Esophagus muscularis mucosa (tissue), 4 donors: ENCODE results near the gene OAS2.

Source experiments
- EP300 ChIP-seq: sonication (generic); formaldehyde crosslinking; IDR thresholded peaks from one replicate; pipeline ENCODE4 v1.6.1; 2017; ENCODE audit warnings: antibody characterized with exemption
- POLR2A ChIP-seq: fragments of 450-650 bp; IDR thresholded peaks from one replicate; pipeline ENCODE4 v1.6.1; 2017; ENCODE audit warnings: antibody characterized with exemption, moderate library complexity, mild to moderate bottlenecking, low read depth
- POLR2AphosphoS5 ChIP-seq, 2 donors: sonication (generic); formaldehyde crosslinking; IDR thresholded peaks; one replicate each; pipeline ENCODE4 v1.6.1; 2017; ENCODE audit warnings: antibody characterized with exemption in 2 of 2
- TF ChIP-seq, protein P1 (sequence below), 3 experiments: fragments of 200-600 bp in 2 of 3; fragments of 450-650 bp in 1 of 3; sonication (generic) in 2 of 3; IDR thresholded peaks; one replicate each; pipeline ENCODE4 v1.5.1; 2017 to 2019; ENCODE audit warnings: antibody characterized with exemption in 3 of 3, mild to moderate bottlenecking in 2 of 3, moderate library complexity in 1 of 3

DNA sequence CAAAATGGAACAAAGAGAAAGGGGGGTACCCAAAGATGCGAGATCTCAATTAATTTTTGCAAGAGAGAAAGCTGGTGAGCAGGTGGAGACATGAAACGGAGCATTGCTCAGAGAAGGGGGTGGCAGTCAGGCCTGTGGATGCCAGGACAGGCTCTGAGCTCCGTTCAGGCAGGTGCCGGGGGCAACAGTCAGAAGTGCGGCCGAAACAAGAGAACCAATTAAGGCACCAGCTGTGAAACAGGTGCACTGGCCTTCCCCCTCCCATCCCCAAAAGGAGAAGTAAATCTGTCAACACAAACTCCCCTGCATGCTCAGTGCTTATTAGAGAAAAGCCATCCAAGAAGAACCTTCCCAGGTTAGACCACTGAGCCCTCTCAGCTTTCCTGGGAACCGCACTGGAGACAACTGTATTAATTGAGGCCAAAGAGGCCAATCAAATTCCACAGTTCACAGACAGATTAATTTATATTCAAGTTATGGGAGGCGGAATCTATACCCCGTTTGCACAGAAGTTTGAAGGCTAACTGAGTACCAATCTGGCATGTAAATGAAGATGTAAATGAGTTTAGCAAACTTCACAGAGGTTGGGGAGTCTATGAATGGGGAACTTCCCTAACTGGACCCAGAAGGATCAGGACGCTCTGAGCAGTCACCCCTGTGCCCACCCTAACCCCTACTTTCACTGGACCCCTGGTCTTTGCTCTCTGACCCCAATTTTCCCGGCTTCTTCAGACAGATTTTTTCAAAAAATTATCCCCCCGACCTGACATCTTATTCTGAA is 20.9 kb downstream of the OAS2 start:
- TF ChIP-seq, protein P1, sequence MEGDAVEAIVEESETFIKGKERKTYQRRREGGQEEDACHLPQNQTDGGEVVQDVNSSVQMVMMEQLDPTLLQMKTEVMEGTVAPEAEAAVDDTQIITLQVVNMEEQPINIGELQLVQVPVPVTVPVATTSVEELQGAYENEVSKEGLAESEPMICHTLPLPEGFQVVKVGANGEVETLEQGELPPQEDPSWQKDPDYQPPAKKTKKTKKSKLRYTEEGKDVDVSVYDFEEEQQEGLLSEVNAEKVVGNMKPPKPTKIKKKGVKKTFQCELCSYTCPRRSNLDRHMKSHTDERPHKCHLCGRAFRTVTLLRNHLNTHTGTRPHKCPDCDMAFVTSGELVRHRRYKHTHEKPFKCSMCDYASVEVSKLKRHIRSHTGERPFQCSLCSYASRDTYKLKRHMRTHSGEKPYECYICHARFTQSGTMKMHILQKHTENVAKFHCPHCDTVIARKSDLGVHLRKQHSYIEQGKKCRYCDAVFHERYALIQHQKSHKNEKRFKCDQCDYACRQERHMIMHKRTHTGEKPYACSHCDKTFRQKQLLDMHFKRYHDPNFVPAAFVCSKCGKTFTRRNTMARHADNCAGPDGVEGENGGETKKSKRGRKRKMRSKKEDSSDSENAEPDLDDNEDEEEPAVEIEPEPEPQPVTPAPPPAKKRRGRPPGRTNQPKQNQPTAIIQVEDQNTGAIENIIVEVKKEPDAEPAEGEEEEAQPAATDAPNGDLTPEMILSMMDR (IDR thresholded peaks at IDR 0.05): no peak
- TF ChIP-seq POLR2AphosphoS5 (IDR thresholded peaks at IDR 0.05) (no peak), EP300 (no peak), POLR2A (no peak)
